Measurements from ENCODE around the gene THNSL1. TPM values are rescaled to one million over a fixed set of nuclear protein-coding genes. Genes with fewer than 3 reads are reported as not detected.
"Not testable (repeated sequence)": the region's sequence is repeated elsewhere in the genome, so short reads cannot be mapped to it uniquely, and the experiment has no call there.

The THNSL1 gene, protein sequence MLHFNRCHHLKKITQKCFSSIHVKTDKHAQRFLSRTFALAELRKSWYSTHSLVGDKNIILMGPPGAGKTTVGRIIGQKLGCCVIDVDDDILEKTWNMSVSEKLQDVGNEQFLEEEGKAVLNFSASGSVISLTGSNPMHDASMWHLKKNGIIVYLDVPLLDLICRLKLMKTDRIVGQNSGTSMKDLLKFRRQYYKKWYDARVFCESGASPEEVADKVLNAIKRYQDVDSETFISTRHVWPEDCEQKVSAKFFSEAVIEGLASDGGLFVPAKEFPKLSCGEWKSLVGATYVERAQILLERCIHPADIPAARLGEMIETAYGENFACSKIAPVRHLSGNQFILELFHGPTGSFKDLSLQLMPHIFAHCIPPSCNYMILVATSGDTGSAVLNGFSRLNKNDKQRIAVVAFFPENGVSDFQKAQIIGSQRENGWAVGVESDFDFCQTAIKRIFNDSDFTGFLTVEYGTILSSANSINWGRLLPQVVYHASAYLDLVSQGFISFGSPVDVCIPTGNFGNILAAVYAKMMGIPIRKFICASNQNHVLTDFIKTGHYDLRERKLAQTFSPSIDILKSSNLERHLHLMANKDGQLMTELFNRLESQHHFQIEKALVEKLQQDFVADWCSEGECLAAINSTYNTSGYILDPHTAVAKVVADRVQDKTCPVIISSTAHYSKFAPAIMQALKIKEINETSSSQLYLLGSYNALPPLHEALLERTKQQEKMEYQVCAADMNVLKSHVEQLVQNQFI
- total RNA-seq = 1.6 and 2.3 TPM in 2 replicates

DNA sequence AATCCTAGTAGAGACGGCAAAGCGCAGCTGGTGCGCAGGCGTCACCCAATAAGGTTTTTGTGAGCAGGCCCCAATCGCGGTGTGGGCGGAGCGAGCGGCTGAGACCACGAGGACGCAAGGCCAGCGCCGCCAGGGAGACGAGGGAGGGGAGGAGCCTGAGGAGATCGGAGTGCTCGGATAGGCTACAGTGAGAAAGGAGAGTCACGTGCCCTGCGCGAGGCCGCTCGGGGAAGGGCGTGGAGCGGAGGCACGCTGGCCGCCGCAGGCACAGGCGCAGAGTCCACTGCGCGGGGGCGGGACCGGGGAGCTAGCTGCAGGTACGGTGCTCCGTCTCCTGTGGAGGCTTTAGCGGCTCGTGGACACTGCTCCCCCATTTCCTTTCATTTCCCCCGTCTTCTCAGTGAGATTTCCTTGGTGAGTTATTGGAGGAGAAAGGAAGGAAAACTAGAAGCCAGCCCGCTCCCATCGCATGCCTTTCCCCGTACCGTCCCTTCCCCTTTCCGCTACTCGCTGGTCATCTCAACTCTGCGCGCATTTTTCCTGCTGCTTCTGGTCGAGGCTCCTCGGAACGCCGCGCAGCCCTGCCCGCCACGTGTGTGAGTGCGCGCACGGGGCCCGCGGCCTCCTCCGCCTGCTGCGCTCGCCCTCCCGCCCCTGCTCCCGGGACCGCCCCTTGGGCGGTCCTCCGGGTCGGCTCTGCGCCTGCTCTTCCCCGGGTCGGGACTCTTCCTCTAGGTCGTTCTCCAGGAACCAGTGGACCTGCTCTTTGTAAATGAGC is at the start of gene THNSL1:
THNSL1 (plus strand) TSS at position 237 of the 778 bp plus-strand sequence. CDS start 6,612 bp downstream, outside the sequence.
- intact Hi-C loops (cut with micrococcal nuclease) = loop anchor here (1.0 to 5.0 kb wide), 10 partner anchors 46 to 1919 kb away; partner anchors contain the start of genes ABI1, MSRB2, OTUD1 and PRTFDC1

DNA sequence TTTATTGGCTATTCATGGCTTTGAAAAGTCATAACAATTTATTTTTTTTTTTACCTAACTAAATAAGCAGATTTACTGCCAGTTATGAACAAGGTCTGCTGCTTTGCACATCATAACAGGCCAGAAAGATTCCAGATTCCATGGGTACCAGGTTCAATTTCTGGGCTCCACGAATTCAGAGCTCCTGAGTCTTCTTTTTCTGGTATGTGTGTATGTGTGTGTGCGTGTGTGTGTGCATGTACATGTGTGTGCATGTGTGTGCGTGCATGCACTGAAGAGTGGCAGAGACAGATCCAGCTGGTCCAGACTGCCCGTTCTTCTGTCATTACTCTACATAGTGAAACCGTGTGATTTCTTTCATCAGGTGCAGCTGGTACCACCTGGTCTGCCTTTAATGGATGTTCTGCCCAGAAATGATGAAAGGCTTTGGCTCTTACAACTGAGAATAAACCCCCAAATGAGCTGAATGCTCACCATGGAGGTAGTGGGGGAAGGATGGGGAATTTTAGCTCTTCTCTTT is 49.4 kb upstream of the THNSL1 start:
- intact Hi-C loops (cut with micrococcal nuclease) = no loop called here

DNA sequence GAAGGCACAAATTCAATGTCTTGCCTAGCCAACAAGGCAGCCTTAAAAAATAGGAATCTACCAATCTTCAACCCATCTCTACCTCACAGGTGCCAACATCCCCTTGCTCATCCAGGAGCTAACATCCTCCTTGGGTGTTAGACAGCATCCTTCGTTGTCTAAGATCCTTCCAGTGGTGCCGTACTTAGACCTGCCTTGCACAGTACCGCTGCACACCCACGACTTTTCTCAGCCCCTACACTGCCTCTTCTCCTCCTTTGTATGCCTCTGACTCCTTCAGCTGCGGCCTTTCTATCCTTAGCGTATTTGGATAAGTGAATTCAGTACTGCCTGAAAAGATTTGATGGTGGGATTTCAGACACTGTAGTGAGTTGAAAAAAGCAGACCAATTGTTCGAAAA is 48.1 kb upstream of the THNSL1 start:
- intact Hi-C loops (cut with micrococcal nuclease) = no loop called here

DNA sequence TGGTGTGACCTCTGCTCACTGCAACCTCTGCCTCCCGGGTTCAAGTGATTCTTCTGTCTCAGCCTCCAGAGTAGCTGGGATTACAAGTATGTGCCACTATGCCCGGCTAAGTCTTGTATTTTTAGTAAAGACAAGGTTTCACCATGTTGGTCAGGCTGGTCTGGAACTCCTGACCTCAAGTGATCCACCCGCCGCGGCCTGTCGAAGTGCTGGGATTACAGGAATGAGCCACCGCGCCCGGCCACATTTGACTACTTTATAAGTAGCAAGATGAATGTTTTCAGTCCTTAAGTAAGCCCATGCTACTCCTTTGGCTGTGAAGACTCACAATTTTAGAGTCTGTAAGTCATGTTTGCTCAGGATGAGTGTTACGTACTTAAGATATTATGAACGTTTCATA is 47.5 kb upstream of the THNSL1 start:
- intact Hi-C loops (cut with micrococcal nuclease) = not testable (repeated sequence)

DNA sequence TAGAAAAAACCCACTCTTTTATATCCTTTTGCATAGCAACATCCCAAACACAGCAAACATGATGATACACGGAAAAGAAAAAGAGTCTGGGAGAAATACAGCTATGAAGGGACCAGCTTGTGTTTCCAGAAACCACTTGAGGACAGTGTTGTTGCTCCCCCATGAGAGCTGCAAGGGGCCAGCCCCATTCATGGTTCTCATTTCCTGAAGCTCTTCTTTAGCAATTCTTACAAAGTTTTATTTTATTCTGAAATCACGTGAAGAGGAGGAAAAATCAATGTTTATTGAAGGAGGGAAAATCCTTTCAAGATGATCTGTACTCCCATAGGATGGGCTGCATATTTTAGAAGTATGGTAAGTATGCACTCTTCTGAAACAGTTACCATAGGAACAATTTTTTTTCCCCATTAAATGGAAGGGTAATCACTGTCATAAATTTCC is 46.6 kb upstream of the THNSL1 start:
- intact Hi-C loops (cut with micrococcal nuclease) = no loop called here

DNA sequence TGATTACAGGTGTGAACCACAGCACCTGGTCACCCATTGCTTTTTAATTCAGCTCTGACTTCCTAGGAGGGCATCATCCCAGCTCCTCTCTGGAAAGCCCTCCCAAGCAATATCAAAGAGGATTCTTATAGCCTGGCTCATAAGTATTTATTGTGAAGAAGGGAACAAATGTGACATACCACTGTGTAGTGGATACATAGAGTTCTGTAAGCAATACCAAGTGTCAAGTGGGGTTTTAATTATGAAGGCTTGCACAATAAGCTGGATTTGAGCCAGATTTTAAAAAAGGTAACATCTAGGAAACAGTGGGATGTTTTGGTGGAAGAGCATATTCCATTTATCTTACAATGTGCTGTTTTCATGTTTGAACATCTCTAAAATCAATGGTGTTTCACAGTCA is 45.0 kb upstream of the THNSL1 start:
- intact Hi-C loops (cut with micrococcal nuclease) = no loop called here

DNA sequence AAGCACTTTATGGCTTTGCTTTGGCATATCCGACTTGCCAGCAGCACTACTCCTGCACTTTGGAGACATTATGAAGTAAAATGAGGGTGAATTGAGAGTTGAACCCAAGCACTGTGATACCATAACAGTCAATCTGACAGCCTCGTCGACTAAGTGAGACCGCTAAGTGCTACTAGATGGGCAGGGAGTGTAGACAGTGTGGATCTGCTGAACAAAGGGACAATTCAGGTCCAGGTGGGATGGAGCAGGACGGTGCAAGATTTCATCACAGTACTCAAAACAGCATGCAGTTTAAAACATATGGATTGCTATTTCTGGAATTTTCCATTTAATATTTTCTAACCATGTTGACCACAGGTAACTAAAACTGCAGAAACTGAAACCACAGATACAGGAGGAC is 43.2 kb upstream of the THNSL1 start:
- intact Hi-C loops (cut with micrococcal nuclease) = no loop called here

DNA sequence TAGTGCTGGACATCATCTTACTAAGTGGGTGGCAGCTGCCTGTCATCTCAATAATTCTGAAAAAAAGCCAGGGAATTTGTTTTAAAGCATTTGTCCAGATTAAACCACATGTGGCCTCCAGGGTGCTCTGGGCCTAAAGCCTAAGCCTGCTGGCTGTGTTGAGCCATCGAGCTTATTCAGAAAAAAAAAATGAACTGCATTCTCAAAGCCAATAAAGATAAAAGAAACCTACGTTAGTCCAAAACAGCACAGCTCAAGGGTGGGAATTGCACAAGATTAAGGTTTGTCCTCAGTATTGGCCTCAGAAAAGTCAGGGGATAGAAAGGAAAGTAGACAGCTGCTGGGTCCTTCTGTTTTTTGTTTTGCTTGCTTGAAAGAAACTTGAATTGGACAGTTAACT is 41.4 kb upstream of the THNSL1 start:
- intact Hi-C loops (cut with micrococcal nuclease) = no loop called here

DNA sequence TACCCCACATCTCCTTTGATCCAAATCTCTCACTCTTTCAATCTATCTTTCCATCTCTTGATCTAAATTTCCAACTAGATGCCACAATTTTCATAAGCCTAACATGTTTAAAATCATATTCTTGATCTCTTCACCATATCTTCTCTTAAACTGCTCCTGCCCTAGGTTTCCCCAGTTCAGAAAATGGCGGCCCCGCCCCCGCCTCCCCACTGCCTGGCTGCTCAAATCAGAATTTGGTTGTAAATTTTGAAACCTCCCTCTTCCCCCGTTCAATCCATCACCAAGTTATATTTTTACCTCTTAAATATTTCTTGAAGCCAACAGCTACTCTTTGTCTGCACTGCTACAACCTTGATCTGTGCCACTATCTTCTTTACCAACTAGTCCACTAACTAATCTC is 36.7 kb upstream of the THNSL1 start:
- intact Hi-C loops (cut with micrococcal nuclease) = no loop called here

DNA sequence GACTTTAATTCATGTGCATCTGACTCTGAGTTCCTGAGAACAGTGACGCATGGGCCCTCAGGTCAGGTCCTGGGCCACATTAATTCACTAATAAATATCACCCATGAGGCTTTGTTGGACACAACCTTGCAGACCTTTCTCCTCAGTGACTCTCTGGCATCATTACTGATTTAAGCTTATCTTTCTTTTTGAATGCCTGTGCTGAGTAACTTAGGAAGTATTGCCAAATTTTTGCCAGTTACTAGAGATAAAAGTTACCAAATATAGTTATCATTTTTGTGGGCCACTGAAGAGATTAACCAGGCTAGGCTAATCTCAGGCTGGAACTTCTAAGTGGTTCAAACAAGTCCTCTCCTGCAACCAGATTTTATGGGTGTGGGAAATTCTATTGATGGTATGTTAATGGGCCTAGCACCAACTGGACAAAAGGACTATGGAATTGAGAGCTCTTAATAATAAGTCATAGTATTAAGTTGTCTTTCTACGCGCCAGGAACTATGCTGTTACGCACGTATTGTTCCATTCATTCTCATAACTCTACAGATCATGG is 35.2 kb upstream of the THNSL1 start:
- intact Hi-C loops (cut with micrococcal nuclease) = no loop called here

DNA sequence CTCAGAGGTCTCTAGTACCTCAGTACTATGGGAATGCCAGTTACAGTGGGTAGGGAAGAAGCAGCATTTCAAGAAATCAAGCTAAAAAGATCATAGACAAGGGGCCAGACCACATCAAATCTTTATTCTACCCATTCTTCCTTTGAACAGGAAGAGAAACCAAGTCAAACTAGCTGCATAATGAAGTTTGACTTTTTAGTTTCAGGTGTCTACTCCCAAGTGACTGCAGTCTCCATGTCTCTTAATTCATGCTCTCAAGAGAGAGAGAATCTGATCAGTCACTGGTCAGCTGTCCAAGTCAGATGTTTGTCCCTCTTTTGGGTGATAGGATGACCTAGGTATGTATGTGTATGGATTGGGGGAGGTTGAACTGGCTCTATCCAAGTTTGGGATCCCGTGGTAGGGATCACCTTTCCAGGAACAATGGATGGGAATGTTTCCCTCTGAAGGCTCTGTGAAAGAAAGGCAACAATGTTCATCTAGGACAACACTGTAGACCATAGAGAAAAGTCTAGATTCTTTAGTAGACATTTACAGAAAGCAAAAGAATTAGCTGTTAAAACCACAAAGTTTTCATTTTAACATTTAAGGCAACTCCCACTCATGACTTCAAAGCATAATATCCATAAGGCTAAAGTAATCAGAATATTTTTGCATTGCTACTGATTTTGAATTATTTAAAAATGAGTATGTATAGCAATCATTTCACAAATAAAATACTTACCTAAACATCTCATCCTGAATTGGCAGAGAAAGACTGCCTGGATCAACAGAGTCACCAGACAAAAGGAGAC is 33.9 kb upstream of the THNSL1 start:
- intact Hi-C loops (cut with micrococcal nuclease) = no loop called here

DNA sequence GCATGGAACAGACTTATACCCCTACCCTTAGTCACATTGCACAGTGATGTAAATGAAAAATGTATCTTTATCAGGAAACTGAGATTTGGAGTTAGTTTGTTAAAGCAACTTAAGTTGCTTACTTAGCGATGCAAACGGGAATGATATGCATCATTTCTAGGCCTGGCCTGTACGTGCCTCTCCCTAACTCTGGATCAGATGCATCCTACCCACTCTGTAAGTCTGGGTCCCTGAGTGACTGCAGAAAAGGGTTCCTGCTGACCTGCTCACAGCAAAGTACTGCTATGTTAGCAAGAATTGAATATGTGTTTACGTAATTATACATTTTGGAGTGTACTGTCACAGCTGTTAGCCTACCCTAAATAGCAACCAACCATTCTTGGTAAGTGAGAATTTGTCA is 33.3 kb upstream of the THNSL1 start:
- intact Hi-C loops (cut with micrococcal nuclease) = no loop called here

DNA sequence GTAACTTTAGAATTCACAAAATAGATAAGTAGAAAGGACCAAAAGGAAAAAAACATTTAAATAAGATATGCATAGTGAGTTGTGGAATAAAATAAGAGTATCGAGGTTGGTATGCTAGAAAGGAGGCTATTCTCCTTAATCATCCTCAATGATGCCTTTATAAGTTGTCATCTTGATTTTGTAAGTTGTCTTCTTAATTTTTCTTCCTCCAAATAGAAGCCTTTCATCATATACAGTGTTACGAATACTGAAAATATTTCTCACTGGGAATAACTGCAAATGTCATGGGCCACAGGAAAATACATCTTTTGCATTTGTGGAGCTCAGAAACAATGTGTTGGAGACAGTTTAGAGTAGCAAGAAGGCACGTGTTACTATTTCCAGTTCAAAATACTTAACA is 32.5 kb upstream of the THNSL1 start:
- intact Hi-C loops (cut with micrococcal nuclease) = no loop called here

DNA sequence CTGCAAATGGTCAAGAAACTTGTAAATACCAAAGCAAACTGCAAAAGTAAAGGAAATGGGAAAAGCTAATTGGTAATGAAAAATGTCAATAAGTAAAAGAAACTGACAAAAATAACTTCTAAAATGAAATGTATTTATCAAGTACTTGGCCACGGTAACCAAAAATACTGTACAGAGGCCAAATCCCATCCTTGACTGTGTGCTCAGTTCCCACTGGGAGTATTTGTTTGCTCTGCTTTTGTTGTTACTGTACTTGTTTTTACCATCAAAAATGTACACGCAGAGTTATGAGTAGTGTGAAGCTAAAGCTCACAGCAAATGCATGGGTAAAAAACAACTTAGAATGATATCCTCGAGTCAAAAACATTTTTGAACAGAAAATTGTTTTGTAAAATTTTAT is 31.5 kb upstream of the THNSL1 start:
- intact Hi-C loops (cut with micrococcal nuclease) = no loop called here

DNA sequence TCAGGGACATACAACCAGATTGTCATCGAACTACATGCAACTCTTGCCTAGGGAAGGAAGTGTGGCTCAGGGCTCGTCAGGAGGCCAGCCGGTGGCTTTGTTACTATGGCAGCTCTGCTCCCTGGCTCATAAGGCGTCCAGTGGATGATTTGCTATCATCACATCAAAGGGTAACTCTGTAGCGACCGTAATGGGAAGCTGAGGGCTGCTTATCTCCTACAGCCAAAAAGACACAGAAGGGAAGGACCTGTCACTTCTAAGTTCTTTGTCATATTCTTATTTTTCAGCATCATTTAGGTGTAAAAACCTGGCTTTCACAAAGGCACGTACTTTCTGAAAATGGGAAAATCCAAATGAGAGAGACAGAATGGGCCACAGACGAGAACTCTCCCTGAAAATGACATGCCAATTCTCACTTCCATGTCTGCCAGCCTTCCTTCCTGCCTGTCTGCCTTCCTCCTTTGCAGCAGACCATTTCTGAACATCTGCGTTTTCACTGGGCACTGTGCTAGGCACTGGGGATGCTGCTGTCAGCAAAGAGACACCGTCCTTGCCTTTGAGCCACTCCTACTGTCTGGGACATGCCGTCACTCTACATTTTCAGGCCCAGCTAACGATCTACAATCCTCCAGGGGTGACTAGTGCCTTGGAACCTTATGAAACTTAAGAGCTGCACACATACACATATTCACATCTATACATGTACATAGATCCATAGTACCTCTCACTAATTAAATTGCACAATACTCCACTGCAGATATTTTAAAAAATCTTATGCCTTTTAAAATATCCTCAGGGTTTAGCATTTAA is 27.4 kb upstream of the THNSL1 start:
- intact Hi-C loops (cut with micrococcal nuclease) = no loop called here

DNA sequence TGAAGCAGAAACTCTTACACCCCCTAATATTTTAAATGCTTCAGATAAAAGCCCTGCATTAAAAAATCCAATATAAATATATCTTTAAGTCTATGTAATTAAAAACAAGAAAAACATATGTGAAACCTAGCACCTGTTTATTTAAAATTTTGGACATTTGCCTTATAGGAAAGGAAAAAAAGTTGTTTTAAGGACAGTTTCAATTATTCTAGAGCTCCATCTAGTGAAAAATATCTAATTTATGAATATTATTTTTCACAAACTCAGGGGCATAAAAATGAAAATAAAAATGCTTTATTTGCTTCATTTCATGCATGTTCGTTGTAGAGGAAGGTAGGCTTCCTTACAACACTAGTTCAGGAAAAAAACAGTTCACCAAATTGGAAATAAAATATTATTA is 26.5 kb upstream of the THNSL1 start:
- intact Hi-C loops (cut with micrococcal nuclease) = loop anchor here (1.0 kb wide), 1 partner anchor 347 kb away; no protein-coding TSS in a partner anchor

DNA sequence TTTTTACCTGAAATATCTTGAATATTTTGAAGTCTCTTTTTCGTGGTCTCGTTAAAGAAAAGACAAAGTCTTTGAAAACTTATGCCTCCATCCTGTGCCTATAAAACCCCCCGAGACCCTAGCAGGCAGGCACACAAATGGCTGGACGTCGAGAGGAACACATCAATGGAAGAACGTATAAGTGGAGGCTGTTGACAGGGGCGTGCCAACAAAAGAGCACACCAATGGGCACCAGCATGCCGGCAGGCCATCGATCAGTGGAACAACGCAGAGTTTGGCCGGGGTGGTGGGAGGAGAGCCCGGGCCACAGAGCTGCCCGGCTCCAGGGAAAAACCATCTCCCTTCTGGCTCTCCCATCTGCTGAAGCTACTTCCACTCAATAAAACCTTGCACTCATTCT is 25.1 kb upstream of the THNSL1 start:
- intact Hi-C loops (cut with micrococcal nuclease) = no loop called here

DNA sequence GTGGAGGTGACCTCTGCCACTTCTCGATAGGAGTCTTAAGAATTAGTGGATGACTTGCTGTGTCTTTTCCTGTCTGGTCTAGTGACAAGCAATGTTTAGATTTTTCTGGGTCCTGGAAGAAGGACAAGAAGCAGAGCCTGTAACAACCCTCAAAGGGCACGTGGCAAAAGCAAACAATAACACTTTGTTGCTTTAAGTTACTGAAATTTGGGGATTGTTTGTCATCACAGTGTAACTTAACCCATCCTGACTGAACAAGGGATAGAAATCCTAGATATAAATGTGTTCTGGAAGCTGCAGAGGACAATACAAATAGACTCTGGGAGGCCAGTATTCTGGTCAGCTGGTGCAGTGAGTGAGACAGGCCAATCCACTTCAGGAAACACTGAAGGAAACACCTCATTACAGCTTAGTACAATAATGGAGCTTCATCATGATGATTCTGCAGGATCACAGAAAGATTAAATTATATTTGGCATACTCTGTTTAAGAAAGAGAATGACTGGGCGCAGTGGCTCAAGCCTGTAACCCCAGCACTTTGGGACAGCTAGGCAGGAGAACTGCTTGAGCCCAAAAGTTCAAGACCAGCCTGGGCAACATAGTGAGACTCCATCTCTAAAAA is 23.8 kb upstream of the THNSL1 start:
- intact Hi-C loops (cut with micrococcal nuclease) = no loop called here
